HepG2 (cell line): Measurements from ENCODE around the gene LST1. TPM values are rescaled to one million over a fixed set of nuclear protein-coding genes. Genes with fewer than 3 reads are reported as not detected.

ENCODE experiments used
- CBX2 ChIP-seq, 2 experiments: fragments of 200-600 bp in 1 of 2; sonication (generic); formaldehyde crosslinking in 1 of 2; IDR thresholded peaks; 2 replicates each; pipeline versions ENCODE4 v1.7.0 to v1.8.1; 2018 to 2022; ENCODE audit warnings: low read depth in 2 of 2, low read length in 1 of 2, mild to moderate bottlenecking in 1 of 2, missing genetic modification reagents in 1 of 2
- ZHX2 ChIP-seq, 2 experiments: sonication (generic) in 1 of 2; formaldehyde crosslinking in 1 of 2; IDR thresholded peaks; 2 replicates each; pipeline versions ENCODE4 v1.6.1 to v1.9.0; 2014 to 2022; ENCODE audit warnings: antibody characterized with exemption in 1 of 2, borderline replicate concordance in 1 of 2, inconsistent platforms in 1 of 2, low read depth in 1 of 2, missing genetic modification reagents in 1 of 2
- ZNF382 ChIP-seq: sonication (generic); formaldehyde crosslinking; IDR thresholded peaks from 2 replicates; pipeline ENCODE4 v1.5.0; 2020; ENCODE audit warnings: missing genetic modification reagents, mild to moderate bottlenecking, borderline replicate concordance
- ZNF552 ChIP-seq: sonication (generic); formaldehyde crosslinking; IDR thresholded peaks from 2 replicates; pipeline ENCODE4 v1.9.0; 2022; ENCODE audit warnings: missing genetic modification reagents, mild to moderate bottlenecking, borderline replicate concordance
- ZNF563 ChIP-seq: sonication (generic); formaldehyde crosslinking; IDR thresholded peaks from 2 replicates; pipeline ENCODE4 v1.8.0; 2022; ENCODE audit warnings: mild to moderate bottlenecking, moderate library complexity, missing genetic modification reagents
- ZNF644 ChIP-seq: IDR thresholded peaks from 2 replicates; pipeline ENCODE4 v1.6.1; 2016; ENCODE audit warnings: low read depth
- ZNF687 ChIP-seq: sonication (generic); formaldehyde crosslinking; IDR thresholded peaks from 2 replicates; pipeline ENCODE4 v1.5.1; 2020; ENCODE audit warnings: mild to moderate bottlenecking, missing genetic modification reagents, moderate library complexity
- polyA plus RNA-seq, 8 experiments: library from polyadenylated mRNA; depleted of rRNA in 3 of 8; stranded (reverse) in 7 of 8; unstranded in 1 of 8; fragments of >200 nt; fragmentation: Illumina TruSeq in 4 of 8; extraction: Trizol in 4 of 8; gene quantifications; 2 replicates each; pipeline versions ENCODE4 v1.2.1 to v1.2.3, GENCODE V29; 2011 to 2016; ENCODE audit warnings: low read depth in 4 of 8, missing spikeins in 1 of 8, mixed read lengths in 1 of 8; ENCODE audit not compliant: insufficient read depth in 1 of 8
- total RNA-seq, 5 experiments: library from RNA; depleted of rRNA; stranded (reverse); fragments of >200 nt; fragmentation: Illumina TruSeq; extraction: Trizol; gene quantifications; 2 replicates each; pipeline ENCODE4 v1.2.3, GENCODE V29; 2016; ENCODE audit warnings: low read depth in 1 of 5

Gene LST1
- total and polyA plus RNA-seq, 2 of the 13 experiments (the other 11 are each of a cell fraction or from before 2014, with no cell fraction given) = not detected

- TF ChIP-seq ZHX2 (IDR thresholded peaks at IDR 0.05; ENCODE audit: low read depth) (no peak), ZHX2 (CRISPR knock-in tag; IDR thresholded peaks at IDR 0.05; ENCODE audit: borderline replicate concordance) (no peak), ZNF552 (CRISPR knock-in tag) (peak; percentile 38; the same call in 1 of the 2 replicates), CBX2 (IDR thresholded peaks at IDR 0.05; ENCODE audit: low read depth, low read length) (no peak), CBX2 (CRISPR knock-in tag; IDR thresholded peaks at IDR 0.05; ENCODE audit: low read depth) (no peak), ZNF644 (CRISPR knock-in tag) (no peak), ZNF687 (CRISPR knock-in tag) (peak; percentile 49; the same call in 1 of the 2 replicates), ZNF563 (no peak), ZNF382 (no peak)
Measured at GRCh38 chr6:31547727-31548543, 38.1 kb upstream of the LST1 start (continued).
